HAP-1 (cell line): ENCODE results near the gene REP15.

Experiments used
- DNase-seq, 2 experiments: peaks; one replicate each; pipeline ENCODE4 v3.0.0-alpha.2; 2016 to 2020; ENCODE audit warnings: low spot score in 2 of 2
- H3K27me3 ChIP-seq: fragments of 250-450 bp; sonication (Bioruptor Pico); 2 replicates; pipeline ENCODE4 v1.5.1; 2020; ENCODE audit warnings: low read depth, mild to moderate bottlenecking, moderate library complexity
- H3K36me3 ChIP-seq: fragments of 250-450 bp; sonication (Bioruptor Pico); replicated peaks from 2 replicates; pipeline ENCODE4 v1.5.1; 2020; ENCODE audit warnings: mild to moderate bottlenecking
- H3K4me1 ChIP-seq: fragments of 250-450 bp; sonication (Bioruptor Pico); 2 replicates; pipeline ENCODE4 v1.5.1; 2020; ENCODE audit warnings: mild to moderate bottlenecking
- H3K4me3 ChIP-seq: fragments of 250-450 bp; sonication (Bioruptor Pico); 2 replicates; pipeline ENCODE4 v1.5.1; 2020; ENCODE audit warnings: mild to moderate bottlenecking, moderate library complexity
- H3K9me3 ChIP-seq: fragments of 250-450 bp; sonication (Bioruptor Pico); 2 replicates; pipeline ENCODE4 v1.5.1; 2020; ENCODE audit warnings: mild to moderate bottlenecking, moderate library complexity
- in situ Hi-C: fragments of 300-500 bp; cut with MboI; formaldehyde crosslinking; loops from 3 replicates; pipeline ENCODE4 v1.14.3; 2020; ENCODE audit warnings: low sequenced_read_pairs, inconsistent platforms, mixed read lengths

Gene REP15

DNA sequence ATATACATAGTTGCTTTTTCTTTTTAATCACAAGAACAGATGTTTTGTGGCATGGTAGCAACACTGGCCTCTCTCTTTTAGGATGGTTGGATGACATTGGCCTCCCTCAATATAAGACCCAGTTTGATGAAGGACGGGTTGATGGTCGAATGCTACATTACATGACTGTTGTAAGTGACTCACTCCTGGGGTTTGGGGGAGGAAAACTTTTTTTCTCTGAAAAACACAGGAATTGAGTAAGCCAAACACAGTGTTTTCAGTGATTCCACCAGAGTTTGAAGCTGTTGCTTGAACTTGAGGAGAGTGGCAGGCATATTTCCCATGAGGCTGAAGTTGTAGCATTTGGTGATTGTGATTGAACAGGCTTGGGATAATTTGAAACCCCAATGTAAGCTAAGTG, 13.7 kb upstream of the REP15 start:
- Histone ChIP-seq H3K4me3 (no peak overlapping the region), H3K9me3 (no peaks in the 10 kb centered on the region), H3K4me1 (peaks cover 30% of the 10 kb centered on the region), H3K27me3 (no peaks in the 10 kb centered on the region), H3K36me3 (0 out of 2 replicates have a peak, but pooled peaks cover 2% of the 10 kb centered on the region)
- in situ Hi-C loops: no loop called here
- DNase-seq: no peak

DNA sequence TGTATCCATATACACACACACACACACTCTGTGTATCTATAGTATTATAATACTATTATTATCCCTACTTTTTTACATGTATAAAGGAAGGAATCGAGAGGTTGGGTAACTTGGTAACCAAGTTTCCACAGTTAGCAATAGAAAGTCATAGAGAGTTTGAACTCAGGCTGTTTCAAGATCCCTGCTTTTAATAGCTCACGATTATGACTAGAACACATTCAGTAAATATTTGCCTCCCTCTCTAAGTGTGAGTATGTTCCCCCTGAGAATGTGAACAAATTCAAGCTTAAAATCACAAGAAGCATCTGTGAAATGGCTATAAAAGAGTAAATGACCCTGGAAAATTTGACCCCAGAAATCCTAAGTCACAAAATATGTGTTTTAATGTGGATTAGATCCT, 11.0 kb upstream of the REP15 start:
- no peak overlapping the region for H3K4me3 ChIP-seq
- DNase-seq: no peak
- H3K4me1 ChIP-seq: peaks cover 18% of the 10 kb centered on the region
- H3K9me3 ChIP-seq: no peaks in the 10 kb centered on the region
- H3K36me3 ChIP-seq: no peaks in the 10 kb centered on the region
- H3K27me3 ChIP-seq: no peaks in the 10 kb centered on the region
- in situ Hi-C loops: no loop called here

- H3K9me3 ChIP-seq: no peaks in the 10 kb centered on the region
- no peak for DNase-seq
- H3K27me3 ChIP-seq: no peaks in the 10 kb centered on the region
- H3K4me3 ChIP-seq: no peak overlapping the region
- in situ Hi-C loops: no loop called here
- H3K36me3 ChIP-seq: no peaks in the 10 kb centered on the region
- peaks cover 16% of the 10 kb centered on the region for H3K4me1 ChIP-seq
These were observed 10.1 kb upstream of the REP15 start for GRCh38 chr12:27686147-27686546.

DNA sequence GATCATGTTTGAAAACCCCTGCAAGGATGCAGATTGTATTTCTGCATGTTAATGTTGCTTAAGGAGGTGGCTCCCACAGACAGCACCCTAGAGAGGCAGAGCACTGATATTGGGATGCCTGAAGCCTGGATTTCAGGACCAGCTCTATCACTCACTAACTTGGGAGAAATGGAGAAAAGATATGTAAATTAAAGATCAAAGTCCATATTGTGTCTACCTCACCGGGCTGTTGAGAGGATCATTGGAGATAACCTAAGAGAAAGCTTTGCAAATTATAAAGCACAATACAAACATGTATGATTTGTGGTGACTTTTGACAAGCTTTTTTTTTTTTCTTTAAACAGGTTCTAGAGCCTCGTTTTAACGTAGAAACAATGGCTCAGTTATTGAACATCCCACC, 7.6 kb upstream of the REP15 start:
- no peak for DNase-seq
- no peaks in the 10 kb centered on the region for H3K27me3 ChIP-seq
- H3K4me1 ChIP-seq: no peaks in the 10 kb centered on the region
- no peaks in the 10 kb centered on the region for H3K9me3 ChIP-seq
- H3K36me3 ChIP-seq: no peaks in the 10 kb centered on the region
- H3K4me3 ChIP-seq: no peak overlapping the region
- in situ Hi-C loops: no loop called here

GRCh38 chr12:27689558-27690180, 6.6 kb upstream of the REP15 start:
- Histone ChIP-seq H3K4me3 (no peak overlapping the region), H3K27me3 (no peaks in the 10 kb centered on the region), H3K36me3 (no peaks in the 10 kb centered on the region), H3K4me1 (no peaks in the 10 kb centered on the region), H3K9me3 (no peaks in the 10 kb centered on the region)
- no peak for DNase-seq
- in situ Hi-C loops: no loop called here

- H3K4me3 ChIP-seq: no peak overlapping the region
- in situ Hi-C loops: no loop called here
- H3K36me3 ChIP-seq: no peaks in the 10 kb centered on the region
- H3K4me1 ChIP-seq: no peaks in the 10 kb centered on the region
- H3K9me3 ChIP-seq: no peaks in the 10 kb centered on the region
- no peak for DNase-seq
- no peaks in the 10 kb centered on the region for H3K27me3 ChIP-seq
These were observed 2.8 kb upstream of the REP15 start for GRCh38 chr12:27693403-27693802.

- DNase-seq: no peak
- in situ Hi-C loops: no loop called here
- no peaks in the 10 kb centered on the region for H3K27me3 ChIP-seq
- H3K9me3 ChIP-seq: no peaks in the 10 kb centered on the region
- H3K4me1 ChIP-seq: no peaks in the 10 kb centered on the region
- no peak overlapping the region for H3K4me3 ChIP-seq
- H3K36me3 ChIP-seq: no peaks in the 10 kb centered on the region
These were observed 523 bp upstream of the REP15 start for GRCh38 chr12:27695556-27696292.

GRCh38 chr12:27696864-27697564, 767 bp downstream of the REP15 start:
- no peaks in the 10 kb centered on the region for H3K4me1 ChIP-seq
- no peaks in the 10 kb centered on the region for H3K27me3 ChIP-seq
- H3K9me3 ChIP-seq: no peaks in the 10 kb centered on the region
- DNase-seq: no peak
- H3K36me3 ChIP-seq: no peaks in the 10 kb centered on the region
- in situ Hi-C loops: no loop called here
- no peak overlapping the region for H3K4me3 ChIP-seq

DNA sequence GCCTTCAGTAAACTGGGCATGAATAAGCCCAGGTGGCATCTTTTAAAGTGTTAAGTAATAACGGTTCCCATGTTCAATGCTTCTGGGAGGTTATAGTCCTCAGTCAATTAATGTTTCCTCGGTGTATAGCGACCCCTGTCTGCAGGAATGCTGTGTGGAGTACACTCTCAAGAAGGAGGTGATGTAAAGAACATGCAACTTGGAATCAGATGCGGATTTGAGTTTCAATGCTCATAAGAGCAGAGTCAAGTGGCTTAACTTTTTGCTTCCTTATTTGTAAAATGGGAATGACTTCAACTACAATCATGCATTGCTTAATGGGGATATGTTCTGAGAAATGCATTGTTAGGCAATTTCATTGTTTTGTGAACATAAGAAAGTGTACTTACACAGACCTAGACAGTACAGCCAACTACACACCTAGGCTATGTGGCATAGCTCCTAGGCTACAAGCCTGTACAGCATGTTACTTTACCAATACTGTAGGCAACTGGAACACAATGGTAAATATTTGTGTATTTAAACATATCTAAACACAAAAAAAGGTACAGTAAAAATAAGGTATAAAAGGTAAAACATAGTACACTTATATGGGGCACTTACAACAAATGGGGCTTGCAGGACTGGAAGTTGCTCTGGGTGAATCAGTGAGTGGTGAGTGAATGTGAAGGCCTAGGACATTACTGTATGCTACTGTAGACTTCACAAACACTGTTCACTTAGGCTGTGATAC, 7.6 kb downstream of the REP15 start:
- Histone ChIP-seq H3K9me3 (no peaks in the 10 kb centered on the region), H3K4me1 (peaks cover 4% of the 10 kb centered on the region; the same call in 1 of the 2 replicates), H3K4me3 (no peak overlapping the region), H3K27me3 (no peaks in the 10 kb centered on the region), H3K36me3 (no peaks in the 10 kb centered on the region)
- DNase-seq: peak; percentile 75 to 91
- in situ Hi-C loops: no loop called here

GRCh38 chr12:27705263-27705662, 9.0 kb downstream of the REP15 start:
- peak in 1 of 2 experiments; percentile 42 for DNase-seq
- Histone ChIP-seq H3K36me3 (no peaks in the 10 kb centered on the region), H3K27me3 (no peaks in the 10 kb centered on the region), H3K4me1 (peaks cover 8% of the 10 kb centered on the region), H3K9me3 (no peaks in the 10 kb centered on the region), H3K4me3 (no peak overlapping the region)
- in situ Hi-C loops: no loop called here

GRCh38 chr12:27707216-27707615, 11.0 kb downstream of the REP15 start:
- no peak for DNase-seq
- in situ Hi-C loops: no loop called here
- peaks cover 12% of the 10 kb centered on the region for H3K4me1 ChIP-seq
- no peaks in the 10 kb centered on the region for H3K9me3 ChIP-seq
- H3K4me3 ChIP-seq: no peak overlapping the region
- H3K36me3 ChIP-seq: no peaks in the 10 kb centered on the region; the same call in 1 of the 2 replicates
- no peaks in the 10 kb centered on the region for H3K27me3 ChIP-seq

GRCh38 chr12:27709212-27709931, 13.1 kb downstream of the REP15 start:
- no peak for DNase-seq

DNA sequence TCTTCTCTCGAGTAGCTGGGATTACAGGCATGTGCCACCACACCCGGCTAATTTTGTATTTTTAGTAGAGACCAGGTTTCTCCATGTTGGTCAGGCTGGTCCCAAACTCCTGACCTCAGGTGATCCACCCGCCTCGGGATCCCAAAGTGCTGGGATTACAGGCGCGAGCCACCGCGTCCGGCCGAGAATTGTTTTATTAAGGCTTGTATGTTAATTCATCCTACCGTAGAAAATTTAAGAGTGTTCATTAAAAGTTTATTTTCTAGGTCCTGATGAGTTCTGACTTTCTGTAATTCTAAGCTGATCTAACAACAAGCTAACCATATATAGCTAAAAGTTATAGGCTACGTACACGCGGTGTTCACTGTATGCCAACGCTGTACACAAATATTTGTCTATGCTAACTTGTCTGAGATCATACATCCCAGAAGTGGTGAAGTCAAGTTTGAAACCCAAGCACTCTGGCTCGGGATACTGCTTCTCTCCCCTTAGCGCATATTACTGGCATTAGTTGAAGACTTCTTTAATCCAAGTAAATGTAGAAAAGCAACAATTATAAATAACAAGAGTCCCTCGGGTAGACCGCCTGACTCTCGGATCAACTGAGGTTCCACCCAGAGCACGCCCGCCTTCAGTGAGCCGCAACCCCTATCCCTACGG, 13.8 kb downstream of the REP15 start:
- no peaks in the 10 kb centered on the region; the same call in 1 of the 2 replicates for H3K36me3 ChIP-seq
- peaks cover 8% of the 10 kb centered on the region for H3K4me1 ChIP-seq
- peak overlapping the region; percentile 85 for H3K4me3 ChIP-seq
- in situ Hi-C loops: no loop called here
- no peaks in the 10 kb centered on the region for H3K27me3 ChIP-seq
- peak in 1 of 2 experiments; percentile 26 for DNase-seq
- no peaks in the 10 kb centered on the region for H3K9me3 ChIP-seq

More at GRCh38 chr12:27709212-27709931, 13.1 kb downstream of the REP15 start:
- Histone ChIP-seq H3K27me3 (no peaks in the 10 kb centered on the region), H3K9me3 (no peaks in the 10 kb centered on the region), H3K36me3 (no peaks in the 10 kb centered on the region; the same call in 1 of the 2 replicates), H3K4me3 (no peak overlapping the region), H3K4me1 (peaks cover 8% of the 10 kb centered on the region)
- in situ Hi-C loops: no loop called here
